ENCODE data around the gene FAR2. TPM values are rescaled to one million over a fixed set of nuclear protein-coding genes. Genes with fewer than 3 reads are reported as not detected.
"Not testable (repeated sequence)": the region's sequence is repeated elsewhere in the genome, so short reads cannot be mapped to it uniquely, and the experiment has no call there.

FAR2 gene
- polyA plus RNA-seq, 3 donors: 37.0 to 39.3 (median 38.2) TPM

DNA sequence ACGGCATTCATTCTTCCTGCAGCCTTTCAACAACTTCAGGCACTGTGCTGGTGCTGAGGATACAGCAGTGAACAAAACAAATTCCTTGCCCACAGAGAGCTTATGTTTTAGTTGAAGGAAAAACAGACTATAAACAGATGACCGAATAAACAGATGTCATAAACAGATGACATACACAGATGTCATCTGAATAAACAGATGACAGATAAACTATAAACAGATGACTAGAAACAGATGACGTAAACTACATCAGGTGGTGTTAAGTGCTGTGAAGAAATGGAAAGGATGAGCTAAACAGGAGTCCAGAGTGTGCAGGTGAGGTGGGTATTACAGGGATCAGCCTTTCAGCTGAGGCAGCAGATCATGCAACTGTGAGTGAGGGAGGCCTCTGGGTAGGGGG lies 80.9 kb downstream of the FAR2 start:
- no peak for DNase-seq

DNA sequence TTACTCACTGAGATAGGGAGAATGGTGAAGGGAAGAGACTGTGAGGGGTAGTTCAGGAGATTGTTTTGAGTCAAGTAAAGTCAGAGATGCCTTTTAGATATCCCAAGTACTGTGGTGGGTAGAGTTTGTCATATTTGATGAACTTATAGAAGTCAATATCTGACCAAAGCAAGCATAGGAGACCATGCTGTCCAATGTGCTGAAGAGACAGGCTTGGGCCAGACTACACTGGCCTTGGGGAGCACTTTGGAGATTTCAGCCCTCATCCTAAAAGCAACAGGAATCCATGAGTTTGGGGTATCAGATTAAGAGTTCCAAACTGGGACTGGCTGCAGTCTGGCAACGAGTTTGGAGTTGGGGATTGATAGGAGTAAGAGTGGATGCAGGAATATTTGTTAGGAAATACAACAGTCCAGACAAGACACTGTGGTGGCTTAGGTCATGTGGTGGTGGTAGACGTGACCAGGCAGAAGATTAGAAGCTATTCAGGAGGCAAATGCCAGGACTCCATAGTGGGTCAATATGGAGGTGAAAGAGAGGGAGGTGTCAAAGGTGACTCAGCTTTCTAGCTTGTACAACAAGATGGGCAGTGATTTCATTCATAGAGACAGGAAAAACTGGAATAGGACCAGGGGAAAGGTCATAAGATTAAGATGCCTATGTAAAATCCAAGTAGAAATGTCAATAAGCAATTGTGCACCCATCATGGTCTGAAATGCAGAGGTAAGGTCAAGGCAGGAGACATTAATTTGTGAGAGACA lies 81.9 kb downstream of the FAR2 start:
- DNase-seq: no peak

DNA sequence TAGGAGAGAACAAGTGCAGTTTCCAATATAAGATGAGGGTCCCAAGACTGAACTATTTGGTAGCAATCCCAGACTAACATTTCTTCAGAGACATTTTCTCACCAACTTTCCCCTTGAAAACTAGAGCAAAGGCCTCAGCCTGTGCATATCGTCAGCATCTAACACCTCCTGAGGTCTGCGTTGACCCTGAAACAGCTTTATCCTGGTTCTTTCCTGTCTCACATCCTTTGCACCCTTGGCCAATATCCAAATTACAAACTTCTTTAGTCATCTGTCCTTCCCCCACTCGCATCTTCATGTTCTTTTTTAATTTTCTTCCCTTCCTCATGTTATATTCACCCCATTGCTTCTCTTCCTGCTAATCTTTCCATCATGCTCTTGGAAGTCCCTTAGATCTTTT lies 83.0 kb downstream of the FAR2 start:
- DNase-seq: no peak

DNA sequence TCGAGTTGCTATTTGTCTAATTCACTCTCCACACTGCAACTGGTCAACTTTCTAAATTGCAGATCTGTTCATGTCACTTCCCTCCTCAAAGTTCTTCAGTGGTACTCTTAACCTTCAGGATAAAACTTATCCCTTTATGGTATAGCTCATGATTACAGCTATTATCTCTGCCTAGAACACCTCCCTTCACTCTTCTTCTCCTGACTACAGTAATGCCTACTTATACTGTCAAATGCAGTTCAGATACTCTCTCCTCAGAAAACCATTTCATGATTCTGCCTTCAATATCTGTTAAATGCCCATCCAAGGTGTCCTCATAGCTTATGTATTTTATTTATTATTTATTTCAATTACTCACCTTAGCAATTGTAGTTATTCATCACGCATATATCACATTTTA lies 85.5 kb downstream of the FAR2 start:
- DNase-seq: no peak

DNA sequence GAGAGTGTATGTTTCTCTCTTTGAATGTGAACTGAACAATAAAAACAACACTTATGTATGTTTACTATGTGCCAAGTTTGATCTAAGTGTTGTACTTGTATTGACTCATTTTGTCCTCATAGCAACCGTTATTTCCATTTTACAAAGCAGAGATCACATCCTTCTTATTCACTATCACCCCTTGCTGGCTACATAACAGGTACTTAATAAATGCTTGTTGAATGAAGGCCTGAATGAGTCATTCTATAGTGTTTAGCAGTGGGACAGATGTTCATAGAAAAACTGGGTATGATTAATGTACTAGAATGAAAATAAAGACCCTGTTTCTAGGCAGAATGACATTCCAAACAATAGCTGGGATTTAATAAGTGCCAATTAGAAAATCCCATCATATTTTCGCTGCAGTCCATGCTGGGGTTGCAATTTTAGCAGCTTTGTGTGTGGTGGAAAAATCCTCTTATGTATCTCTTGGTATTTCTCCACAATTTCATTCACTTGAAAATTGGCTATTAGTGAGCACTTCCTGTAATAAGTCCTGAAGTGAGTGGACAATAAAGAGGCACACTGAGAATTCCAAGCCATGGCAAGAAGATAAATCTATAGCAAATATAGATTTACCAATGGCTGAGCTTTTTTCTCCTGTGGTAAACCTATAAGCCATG lies 86.0 kb downstream of the FAR2 start:
- DNase-seq: no peak

DNA sequence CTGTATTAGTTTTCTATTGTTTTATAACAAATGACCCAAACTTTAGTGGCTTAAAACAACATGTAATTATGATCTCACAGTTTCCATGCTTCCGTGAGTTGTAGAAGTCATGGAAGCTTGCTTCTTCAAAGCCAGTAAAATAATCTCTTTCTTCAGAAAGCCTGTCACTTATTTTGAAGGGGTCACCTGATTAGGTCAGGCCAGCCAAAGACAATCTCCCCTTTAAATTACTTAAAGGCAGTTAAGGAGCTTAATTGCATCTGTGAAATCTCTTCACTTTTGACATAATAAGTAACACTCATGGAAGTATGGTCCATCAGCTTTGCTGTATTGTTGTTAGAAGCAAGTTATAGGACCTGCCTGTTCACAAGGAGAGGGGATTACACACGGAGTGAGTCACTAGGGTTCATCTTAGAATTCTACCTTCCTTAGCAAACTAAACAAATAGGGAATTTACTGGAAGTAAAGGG lies 89.8 kb downstream of the FAR2 start:
- DNase-seq: no peak

DNA sequence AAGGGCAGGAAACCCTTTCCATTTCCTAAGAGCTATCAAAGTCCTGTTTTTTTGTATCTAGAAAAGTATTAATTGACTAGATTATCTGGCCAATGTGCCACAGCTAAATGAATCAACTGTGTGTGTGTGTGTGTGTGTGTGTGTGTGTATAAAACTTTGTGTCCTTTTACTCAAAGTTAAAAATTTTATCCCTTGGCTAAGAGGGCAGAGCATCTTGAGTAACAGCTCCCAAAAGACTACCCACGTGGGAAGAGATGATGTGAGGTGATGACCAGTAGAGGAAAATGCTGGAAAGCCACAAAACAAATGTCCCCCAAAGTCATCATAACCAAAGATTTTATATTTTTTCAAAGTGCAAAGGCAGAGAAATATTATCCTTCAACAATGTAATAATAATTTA lies 90.3 kb downstream of the FAR2 start:
- DNase-seq: no peak

DNA sequence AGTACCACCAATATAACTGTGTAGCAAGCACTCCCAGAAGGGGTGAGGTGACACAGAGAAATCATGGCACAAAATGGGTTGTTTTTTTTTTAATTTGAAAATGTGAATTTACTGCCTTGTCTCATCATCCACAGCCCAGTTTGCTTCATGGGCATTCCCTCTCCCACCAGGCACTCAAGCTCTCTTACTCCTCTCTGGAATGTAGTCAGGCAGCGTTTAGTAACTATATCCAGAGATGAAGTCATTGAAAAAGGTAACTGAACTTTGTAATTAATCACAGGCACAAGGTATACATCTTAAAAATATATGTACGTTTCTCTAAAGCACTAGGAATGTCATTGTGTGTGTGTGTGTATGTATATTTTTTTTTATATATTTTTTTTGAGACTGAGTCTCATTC lies 91.4 kb downstream of the FAR2 start:
- no peak for DNase-seq

DNA sequence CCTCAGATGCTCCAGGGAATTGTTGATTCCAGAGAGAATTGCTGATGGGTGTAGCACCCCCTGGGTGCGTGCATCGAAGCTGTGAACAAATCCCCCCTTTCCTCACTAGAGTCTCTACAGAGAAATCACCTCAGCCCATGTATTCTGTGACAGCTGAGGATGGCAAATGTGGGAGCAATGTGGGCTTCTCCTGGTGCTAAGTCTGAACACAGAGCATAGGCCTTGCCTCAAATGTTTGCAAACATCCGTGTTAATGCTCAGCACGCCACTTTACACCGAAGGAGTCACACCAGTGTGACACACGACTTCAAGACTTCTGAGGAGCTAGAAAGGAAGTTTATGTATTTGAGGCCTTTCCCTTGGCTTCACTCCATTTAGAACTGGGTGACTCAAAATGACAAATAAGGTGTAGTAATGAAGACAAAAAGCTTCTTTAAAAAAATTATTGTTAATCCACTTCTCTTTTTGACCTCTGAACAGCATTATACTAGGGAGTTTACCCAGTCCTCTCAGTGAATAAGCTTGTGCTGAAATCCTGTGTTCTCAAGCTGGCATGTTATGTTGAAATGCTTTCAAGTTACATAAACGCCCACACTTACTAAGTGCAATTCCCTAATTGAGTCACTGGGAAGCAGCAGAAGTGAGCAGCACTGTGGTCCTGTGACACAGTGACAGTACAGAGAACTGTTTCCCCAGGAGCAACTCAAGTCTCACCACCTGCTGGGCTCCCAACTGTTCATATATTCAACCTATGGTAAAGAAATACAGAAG lies 92.9 kb downstream of the FAR2 start:
- no peak for DNase-seq

DNA sequence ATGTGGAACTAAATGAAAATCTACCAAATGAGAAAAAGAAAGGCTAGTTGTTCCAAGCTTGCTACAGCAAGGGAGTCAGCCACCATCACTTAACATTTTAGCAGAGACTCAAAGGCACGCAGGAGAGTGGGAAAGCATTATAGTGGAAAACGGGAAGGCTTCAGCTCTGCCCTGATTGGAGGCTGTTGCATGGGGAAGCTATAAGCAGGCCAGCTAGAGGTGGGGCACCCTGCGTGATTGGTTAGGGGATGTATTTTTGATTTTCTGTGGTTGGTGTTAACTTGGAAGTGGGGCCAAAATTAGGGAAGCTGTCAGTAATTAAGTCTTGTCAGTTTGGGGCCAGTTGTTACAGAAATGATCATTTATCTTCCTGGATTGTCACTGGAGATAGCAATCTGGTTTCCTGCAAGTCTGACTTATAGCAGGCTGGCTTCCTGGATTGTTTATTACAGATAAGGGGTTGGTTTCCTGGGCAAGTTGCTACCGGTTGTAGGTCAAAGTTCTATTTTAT lies 93.9 kb downstream of the FAR2 start:
- no peak for DNase-seq

DNA sequence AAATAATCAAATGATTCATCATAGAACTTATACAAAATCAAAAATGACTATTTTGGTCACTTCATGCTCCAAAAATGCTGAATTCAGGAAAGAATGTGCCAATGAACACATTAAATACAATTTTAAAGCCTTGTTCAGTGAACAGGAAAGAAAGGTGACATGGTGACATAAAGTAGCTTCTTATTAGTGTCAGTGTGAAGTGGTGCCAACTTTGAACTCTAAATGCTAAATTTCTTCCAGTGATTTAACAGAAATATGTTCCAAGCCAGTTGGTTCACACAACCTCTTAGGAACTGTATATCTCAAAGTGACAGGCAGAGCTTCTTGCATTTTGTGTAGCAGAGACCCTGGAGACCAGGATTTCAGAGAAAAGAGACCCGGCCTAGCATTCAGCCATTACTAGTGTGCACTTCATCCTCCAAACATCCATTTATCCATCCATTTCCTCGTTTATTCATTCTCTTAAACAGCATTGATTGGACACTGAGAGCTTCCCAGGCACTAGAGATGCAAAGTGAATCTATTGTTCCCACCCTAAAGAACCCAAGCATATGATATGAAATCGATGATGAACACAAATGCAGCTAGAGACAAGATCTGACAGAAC lies 95.2 kb downstream of the FAR2 start:
- DNase-seq: no peak

DNA sequence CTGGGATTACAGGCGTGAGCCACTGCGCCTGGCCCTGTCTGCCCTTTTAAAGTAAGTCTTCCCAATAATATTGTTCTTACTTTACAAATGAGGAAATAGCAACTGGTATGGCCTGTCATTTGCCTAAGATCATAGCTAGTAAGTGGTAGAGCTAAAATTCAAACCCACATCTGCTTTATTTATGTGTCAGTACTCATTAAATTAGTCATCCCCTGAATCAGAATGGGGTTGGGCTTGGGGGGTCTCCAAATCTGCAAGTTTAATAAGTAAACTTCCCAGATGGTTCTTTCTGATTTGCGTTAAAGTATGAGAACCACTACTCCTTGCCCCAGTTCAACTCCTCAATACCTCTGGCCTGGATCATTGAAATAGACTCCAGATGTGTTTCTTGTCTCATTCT lies 96.2 kb downstream of the FAR2 start:
- DNase-seq: no peak

DNA sequence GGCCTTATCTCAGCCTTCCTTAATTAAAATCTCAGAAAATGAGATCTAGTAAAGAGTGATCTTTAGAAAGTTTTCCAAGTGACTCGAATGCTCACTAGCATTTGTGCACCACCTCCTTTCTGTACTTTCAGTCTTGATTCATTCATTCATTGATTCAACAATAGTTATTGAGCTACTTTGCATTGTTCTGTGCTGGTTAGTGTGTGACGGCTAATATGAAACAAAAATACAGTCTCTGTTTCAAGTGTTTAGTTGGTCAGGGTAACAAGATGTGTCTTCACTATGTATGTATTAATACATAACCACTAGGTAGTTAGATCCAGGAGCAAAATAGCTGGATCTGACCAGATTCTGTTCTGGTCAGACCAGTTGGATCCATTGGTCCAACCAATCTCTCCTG lies 100.9 kb downstream of the FAR2 start:
- no peak for DNase-seq

DNA sequence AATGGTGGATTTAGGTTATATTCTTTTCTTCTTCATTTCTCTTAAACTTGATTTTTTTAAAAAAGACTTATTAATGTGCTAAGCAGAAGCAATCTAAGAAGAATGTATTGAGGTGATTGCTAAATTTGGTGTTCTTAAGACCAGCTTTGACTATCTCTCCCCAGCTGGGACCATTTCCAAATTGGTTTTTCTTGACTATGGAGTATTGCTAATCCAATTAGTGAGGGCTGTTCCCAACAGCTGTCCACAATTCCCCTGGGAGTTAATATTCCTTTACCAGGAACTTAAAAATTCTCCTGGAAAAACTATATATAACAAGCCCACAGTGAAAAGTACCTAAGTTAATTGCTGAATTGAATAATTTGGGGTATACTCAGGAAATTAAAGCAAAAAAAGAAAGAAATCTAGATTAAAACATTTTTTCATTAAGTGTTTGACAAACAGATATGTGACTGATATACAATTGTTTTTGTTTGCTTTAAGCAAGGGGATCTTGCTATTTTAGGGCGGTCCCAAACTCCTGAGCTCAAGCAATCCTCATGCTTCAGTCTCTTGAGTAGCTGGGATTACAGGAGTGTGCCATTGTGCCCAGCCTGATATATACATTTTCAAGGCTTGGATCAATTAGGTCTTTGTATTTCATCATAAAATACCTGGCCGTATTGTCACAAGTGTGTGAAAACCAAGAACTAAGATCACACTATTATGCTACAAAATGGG lies 105.0 kb downstream of the FAR2 start:
- DNase-seq: no peak

DNA sequence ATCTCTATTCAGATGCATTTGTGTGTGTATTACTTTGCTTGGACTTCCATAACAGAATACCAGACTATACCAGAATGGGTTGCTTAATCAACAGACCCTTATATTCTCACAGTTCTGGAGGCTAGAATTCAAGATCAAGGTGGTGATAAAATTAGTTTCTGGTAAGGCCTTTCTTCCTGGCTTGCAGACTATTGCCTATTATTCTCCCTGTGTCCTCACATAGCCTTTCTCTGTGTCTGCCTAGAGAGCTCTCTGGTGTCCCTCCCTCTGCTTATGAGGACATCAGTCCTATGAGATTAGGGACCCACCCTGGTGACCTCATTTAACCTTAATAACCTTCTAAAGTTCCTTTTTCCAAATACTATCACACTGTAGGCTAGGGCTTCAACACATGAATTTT lies 106.0 kb downstream of the FAR2 start:
- DNase-seq: no peak

DNA sequence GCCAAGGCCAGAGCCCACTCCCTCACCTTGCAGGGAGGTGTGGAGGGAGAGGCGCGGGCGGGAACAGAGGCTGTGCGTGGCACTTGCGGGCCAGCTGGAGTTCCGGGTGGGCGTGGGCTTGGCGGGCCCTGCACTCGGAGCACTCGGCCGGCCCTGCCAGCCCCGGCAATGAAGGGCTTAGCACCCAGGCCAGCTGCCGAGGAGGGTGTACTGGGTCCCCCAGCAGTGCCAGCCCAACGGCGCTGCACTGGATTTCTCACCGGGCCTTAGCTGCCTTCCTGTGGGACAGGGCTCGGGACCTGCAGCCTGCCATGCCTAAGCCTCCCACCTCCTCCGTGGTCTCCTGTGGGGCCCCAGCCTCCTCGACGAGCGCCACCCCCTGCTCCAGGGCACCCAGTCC lies 107.5 kb downstream of the FAR2 start:
- DNase-seq: no peak

DNA sequence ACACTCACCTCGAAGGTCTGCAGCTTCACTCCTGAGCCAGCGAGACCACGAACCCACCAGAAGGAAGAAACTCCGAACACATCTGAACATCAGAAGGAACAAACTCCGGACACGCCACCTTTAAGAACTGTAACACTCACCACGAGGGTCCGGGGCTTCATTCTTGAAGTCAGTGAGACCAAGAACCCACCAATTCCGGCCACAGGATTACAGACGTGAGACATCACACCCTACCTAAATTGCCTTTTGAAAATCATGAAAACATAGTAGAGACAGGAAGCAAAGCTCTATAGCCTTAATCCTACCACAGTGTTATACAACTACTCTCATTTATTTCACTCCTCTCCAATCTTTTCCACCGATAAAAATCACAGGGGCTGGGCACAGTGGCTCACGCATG lies 108.6 kb downstream of the FAR2 start:
- not testable (repeated sequence) for DNase-seq

DNA sequence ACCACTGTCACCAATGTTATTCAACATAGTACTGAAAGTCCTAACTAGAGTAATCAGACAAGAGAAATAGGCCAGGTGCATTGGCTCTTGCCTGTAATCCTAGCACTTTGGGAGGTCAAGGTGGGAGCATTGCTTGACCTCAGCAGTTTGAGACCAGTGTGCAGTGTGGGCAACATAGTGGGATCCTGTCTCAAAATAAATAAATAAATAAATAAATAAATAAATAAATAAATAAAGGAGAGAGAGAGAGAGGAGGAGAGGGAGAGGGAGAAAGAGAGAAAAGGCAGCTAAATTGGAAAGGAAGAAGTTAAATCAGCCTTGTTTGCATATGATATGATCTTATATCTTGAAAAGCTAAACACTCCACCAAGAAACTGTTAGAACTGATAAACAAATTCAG lies 115.3 kb downstream of the FAR2 start:
- DNase-seq: no peak

DNA sequence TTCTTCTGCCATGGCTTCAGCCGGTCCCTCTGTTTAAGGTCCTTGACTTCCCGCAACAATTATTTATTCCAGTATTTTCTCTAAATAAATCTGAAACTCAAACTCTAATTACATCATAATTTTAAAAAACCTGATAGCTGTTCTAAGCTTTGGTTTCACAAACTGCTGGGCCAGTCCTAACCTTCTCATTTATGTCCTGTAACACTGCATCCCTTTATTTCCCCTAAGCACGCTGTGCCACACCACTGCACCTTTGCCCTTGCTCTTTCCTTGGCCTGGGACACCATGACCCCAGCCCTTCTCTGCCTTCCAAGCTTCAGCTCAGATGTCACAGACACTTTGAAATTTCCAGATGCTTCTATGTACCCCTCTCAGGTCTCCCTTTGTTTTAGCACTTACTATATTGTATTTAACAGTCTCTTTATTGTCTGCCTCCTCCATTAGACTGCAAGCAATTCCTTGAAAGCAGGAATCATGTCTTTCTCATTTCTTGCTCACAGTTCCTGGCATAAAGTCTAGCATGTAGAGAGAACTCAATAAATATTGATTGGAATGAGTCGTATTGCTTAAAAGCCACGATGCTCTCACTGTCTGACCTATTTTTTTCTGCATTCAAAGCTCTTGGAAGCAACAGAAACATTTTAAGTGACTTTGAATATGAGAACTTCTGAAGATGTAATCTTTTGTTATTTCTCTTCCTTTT lies 120.8 kb downstream of the FAR2 start:
- DNase-seq: no peak

DNA sequence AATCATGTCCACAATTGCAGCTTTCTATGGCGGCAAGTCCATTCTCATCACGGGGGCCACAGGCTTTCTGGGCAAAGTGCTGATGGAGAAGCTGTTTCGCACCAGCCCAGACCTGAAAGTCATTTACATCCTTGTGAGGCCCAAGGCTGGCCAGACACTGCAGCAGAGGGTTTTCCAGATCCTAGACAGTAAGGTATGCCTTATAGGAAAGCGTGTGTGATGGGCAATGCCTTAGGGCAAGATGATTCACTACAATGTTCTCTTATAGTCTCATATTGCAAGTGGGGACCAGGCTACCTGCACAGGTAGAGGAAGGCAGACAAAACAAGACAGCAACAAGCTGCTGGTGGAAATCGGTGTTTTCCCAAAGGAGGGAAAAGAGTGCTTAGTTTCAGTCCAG lies 121.4 kb downstream of the FAR2 start:
- no peak for DNase-seq
